Kasumi-1 (cell line): ENCODE results near the gene GAREM2.
"Not testable (repeated sequence)": the region's sequence is repeated elsewhere in the genome, so short reads cannot be mapped to it uniquely, and the experiment has no call there.

Experiments used
- DNase-seq, 2 experiments: peaks; one replicate each; lab custom pipeline; 2025; lab: John Stamatoyannopoulos, UW

The GAREM2 gene

DNA sequence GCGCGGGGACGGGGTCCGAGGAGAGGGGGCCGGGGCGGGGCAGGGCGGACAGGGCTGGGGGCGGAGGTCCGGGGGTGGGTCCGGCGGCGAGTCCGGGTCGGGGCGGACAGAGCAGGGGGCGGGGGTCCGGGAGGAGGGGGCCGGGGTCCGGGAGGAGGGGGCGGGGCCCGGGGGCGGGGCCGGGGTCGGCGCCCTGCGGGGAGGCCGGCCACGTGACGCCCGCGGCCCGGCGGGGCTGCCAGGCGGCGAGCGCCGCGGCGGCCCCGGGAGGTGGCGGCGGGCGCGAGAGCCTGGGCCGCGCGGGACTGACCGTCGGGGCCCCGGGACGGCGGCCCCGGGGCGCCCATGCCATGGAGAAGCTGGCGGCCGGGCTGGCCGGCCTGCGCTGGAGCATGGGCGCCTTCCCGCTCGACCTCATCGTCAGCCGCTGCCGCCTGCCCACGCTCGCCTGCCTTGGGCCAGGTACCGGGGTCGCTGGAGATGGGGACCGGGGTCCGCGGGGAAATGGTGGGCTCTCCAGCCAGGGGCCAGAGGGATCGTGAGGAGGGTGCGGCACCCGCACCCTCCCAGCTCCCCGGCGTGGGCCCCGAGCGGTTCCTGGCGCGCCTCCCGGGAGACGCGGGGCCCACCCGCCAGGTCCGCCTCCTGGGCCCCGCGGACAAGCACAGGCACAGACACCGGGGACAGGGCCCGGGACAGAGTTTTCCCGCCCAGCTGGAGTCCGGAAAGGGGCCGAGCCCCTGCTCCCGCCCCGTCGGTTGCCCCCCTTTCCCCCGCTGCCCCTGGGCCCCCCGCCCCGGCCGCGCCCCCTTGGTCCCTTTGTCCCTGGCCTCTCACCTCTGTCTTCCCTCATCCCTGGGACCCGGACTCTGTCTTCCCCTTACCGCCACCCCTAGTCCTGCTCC, at the start of gene GAREM2:
Gene GAREM2 (plus strand): TSS at position 218 of the 905 bp plus-strand sequence. CDS start 133 bp downstream, at position 351.
- DNase-seq, result no peak

DNA sequence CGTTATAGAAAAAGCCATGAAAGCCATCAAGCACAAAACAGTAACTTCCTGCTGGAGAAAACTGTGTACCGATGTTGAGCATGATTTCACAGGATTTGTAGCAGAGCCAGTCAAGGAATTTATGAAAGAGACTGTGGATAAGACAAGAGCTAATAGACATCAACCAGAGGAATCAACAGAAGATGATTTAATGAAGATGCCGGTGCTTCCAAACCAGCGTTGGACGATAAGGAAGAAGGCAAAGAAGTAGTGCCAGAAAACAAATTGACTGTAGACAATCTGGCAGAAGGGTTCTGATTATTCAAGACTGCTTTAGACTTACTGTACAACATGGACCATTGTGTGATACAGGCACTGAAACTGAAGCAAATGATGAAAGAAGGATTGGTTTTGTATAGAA, 49.5 kb upstream of the GAREM2 start:
- no peak for DNase-seq

DNA sequence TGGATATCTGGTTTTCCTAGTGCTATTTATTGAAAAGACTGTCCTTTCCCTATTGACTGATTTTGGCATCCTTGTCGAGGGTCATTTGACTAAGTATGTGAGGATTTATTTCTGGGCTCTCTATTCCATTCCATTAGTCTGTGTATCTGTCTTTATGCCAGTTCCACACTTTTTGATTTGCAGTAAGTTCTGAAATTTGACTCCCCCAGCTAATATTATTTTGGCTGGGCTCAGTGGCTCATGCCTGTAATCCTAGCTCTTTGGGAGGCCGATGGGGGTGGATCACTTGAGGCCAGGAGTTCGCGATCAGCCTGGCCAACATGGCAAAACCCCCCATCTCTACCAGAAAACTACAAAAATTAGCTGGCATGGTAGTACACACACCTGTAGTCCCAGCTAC, 46.8 kb upstream of the GAREM2 start:
- DNase-seq, result no peak

DNA sequence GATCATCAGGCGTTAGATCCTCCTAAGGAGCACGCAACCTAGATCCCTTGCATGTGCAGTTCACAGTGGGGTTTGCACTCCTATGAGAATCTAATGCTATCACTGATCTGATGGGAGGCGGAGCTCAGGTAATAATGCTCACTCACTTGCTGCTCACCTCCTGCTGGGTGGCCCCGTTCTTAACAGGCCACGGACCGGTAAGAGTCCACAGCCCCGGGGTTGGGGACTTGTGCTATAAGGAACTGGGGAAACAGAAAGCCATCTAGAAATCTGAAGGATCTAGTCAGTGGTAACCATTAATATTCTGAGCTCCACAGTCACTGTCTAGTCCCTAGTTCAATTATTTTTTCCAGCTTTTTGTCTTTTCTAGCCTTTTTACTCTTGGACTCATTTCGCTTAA, 44.7 kb upstream of the GAREM2 start:
- no peak for DNase-seq

DNA sequence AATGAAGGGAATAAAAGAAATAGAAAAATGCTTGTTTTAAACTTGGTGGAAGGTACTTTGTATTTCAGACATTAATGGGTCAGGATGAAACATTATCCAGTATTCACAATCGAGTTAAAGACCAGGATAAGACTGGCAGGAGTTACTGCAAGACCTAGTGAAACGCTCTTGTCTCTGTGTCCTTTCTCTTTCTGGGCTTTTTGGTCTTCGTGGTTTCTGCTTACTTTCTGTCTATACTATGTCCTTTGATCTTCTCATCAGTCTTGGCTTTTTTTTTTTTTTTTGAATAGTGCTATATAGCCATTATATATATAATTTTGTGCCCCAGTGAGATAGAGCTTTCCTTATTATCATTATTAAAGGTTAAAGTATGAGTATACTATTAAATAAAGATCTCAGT, 42.1 kb upstream of the GAREM2 start:
- no peak for DNase-seq

- DNase-seq, result no peak
These were observed 36.4 kb upstream of the GAREM2 start for GRCh38 chr2:26136451-26136850.

GRCh38 chr2:26139269-26140183, 33.4 kb upstream of the GAREM2 start:
- DNase-seq, result no peak

- no peak for DNase-seq
These were observed 31.6 kb upstream of the GAREM2 start for GRCh38 chr2:26141145-26141769.

DNA sequence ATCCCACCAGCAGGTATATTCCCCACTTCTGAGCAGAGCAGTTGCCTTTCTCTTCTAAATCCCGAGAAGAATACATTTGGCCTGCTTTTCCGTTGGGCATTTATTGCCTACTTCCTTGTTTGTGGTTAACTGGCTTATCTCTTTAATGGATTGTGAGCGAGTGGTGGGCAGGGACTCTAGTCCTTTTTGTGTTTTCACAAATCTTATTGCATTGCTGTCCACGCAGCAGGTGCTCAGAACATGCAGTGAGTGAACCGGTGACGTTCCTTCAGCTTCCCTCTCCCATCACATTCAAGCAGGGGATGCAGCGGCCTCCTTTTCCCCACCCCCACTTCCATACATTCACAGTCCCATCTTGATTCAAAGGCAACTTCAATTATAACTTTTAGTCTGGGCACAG, 28.9 kb upstream of the GAREM2 start:
- DNase-seq, result peak; percentile 35 to 40

DNA sequence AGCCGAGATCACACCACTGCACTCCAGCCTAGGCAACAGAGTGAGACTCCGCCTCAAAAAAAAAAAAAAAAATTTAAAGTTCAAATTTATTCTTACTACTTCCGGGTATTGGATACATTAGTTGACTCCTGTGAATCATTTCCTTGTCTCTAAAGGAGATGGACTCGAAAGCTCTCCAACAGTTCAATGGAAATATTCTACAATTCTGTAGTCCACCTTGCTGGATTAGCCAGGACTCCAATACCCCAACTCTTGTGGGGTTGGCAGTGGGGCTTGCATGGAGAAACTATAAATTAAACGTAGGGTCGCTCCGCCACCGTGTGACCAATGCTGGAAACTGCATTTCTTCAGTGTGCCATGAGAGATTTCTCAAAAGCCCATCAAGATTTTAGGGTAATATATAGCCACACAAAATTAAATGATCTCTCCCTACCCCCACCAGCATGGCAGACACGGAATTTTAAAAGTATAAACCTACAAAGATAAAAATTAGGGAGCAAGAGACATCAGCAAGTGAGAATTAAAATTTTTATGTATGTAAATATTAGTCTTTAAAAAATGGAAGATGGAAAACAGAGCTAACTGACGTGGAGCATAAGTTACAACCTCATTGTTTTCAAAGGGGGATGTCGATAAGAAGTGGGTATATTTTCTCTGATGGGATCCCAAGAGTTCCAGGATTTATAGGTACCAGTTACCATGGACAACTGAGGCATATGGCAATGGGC, 27.8 kb upstream of the GAREM2 start:
- peak; percentile 67 to 74 for DNase-seq

GRCh38 chr2:26148501-26148900, 24.4 kb upstream of the GAREM2 start:
- peak; percentile 38 to 55 for DNase-seq

- no peak for DNase-seq
These were observed 22.6 kb upstream of the GAREM2 start for GRCh38 chr2:26150243-26150642.

DNA sequence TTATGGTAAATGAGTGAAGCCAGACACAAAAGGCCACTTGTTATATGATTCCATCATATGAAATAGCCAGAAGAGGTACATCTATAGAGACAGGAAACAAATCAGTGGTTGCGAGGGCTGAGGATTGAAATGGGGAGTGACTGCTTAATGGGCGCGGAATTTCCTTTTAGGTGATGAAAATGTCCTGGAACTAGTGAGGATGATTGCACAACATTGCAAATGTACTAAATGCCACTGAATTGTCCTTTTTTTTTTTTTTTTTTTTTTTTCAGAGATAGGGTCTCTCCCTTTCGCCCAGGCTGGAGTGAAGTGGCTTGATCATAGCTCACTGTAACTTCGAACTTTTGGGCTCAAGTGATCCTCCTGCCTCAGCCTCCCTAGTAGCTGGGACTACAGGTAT, 15.3 kb upstream of the GAREM2 start:
- no peak for DNase-seq

DNA sequence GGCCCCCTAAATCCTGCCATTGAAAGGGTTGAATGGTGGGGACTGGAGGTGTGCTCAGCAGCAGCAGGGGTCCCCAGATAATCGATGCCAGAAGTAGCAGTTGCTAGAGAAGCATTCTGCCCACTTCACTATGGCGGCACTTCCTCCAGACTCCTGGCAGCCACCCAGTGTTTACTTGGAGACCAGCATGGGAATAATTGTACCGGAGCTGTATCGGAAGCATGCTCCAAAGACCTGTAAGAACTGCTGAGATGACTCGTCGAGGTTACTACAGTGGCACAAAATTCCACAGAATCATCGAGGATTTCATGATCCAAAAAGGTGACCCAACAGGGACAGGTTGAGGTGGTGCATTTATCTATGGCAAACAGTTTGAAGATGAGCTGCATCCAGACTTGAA, 11.0 kb upstream of the GAREM2 start:
- no peak for DNase-seq

- DNase-seq, result no peak
These were observed 9.9 kb upstream of the GAREM2 start for GRCh38 chr2:26162963-26163362.

DNA sequence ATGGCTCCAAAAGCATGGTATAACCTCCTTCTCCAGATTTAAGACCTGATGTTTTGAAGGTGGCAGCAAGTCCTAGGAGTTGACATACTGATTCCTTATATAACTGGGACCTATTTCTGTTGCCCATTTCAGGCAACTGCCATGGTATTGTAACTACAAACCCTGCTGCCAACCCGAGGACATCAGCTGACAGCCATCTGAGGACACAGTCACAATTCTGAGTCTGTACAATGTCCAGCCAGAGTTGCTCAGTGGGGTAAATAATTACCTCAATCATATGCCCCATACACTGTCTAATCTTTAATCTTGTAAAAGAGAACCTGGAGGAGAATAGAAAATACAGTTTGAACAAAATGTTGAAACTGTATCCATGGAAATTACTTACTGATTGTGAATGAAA, 8.7 kb upstream of the GAREM2 start:
- no peak for DNase-seq

GRCh38 chr2:26164641-26165211, 8.2 kb upstream of the GAREM2 start:
- DNase-seq, result no peak

DNA sequence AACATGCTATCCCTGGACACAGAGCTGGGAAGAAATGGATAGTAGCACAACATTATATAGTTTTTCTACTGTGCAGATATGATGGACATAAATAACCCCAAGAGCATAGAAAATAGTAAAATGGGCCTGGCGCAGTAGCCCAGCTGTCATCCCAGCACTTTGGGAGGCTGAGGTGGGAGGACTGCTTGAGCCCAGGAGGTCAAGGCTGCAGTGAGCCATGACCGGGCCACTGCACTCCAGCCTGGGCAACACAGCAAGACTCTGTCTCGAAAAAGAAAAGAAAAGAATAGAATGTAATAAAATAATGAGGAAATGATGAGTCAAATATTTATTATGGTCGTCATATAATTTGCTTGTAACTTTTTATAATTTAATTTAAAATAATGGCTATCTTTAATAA, 7.5 kb upstream of the GAREM2 start:
- DNase-seq, result no peak

GRCh38 chr2:26166541-26166940, 6.3 kb upstream of the GAREM2 start:
- DNase-seq, result not testable (repeated sequence)

DNA sequence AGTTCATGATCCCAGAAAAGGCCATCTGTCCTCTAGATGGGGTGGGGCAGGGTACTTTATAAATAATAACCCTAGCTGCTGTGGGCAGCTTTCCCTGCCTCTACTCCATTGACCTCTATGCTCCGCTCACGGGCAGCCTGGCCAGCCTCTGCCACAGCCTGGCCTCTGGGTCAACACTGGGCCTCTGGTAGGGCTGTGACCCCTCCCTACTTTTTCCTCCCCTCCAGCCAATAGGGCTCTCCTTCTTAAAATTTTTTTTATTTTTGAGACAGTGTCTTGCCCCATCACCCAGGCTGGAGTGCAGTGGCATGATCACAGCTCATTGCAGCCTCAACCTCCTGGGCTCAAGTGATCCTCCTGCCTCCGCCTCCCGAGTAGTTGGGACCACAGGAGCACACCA, 4.1 kb upstream of the GAREM2 start:
- no peak for DNase-seq

DNA sequence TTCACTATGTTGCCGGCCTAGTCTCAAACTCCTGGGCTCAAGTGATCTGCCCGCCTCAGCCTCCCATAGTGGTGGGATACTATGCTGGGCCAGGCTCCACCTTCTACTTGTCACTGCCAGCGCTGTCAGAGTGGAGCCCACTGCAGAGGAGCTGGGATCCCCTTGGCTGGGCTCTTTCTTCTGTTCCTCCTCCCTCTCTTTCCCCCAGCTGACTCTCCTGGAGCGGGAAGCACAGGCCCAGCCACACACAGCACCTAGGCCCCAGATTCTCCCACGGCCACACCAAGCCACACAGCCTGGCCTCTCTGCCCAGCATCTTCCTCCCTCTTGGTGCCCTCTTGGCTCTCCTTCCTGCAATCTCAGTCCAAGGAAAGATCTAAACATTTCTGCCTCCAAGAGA, 3.7 kb upstream of the GAREM2 start:
- DNase-seq, result no peak
